ENCODE results near the gene GMCL1. TPM values are rescaled to one million over a fixed set of nuclear protein-coding genes. Genes with fewer than 3 reads are reported as not detected.

Gene GMCL1
- polyA plus RNA-seq, 4 donors = 13.6 to 34.0 (median 17.7) TPM

- Histone ChIP-seq H3K9me3 (ENCODE audit: control insufficient read depth in 2 of 2, insufficient read depth in 1 of 2, low read depth in 1 of 2, low read length in 1 of 2) (no peaks in the 10 kb centered on the region), H3K4me3 (ENCODE audit: low read depth in 1 of 3, low read length in 3 of 3) (no peak overlapping the region), H3K36me3 (ENCODE audit: control insufficient read depth in 3 of 3, insufficient read depth in 2 of 3, low read depth in 1 of 3, low read length in 3 of 3) (peaks cover 6 to 48% (median 21%) of the 10 kb centered on the region in 3 donors), H3K27ac (ENCODE audit: low read depth in 1 of 3, low read length in 2 of 3) (peak overlapping the region in 2 of 3 donors; percentile 70 to 76), H3K27me3 (ENCODE audit: control insufficient read depth in 3 of 3, insufficient read depth in 3 of 3, low read length in 3 of 3) (no peaks in the 10 kb centered on the region), H3K4me1 (ENCODE audit: control insufficient read depth in 3 of 3, insufficient read depth in 2 of 3, low read depth in 1 of 3, low read length in 2 of 3) (peaks cover 2 to 44% (median 4%) of the 10 kb centered on the region in 3 donors)
- DNase-seq = peak in 1 of 2 donors; percentile 82
- no peak for FAIRE-seq
- 60 to 83% (median 78%) methylated on average over 7 of the region's 7 CpGs for WGBS, 3 donors
Measured at GRCh38 chr2:69789175-69789721, 40.2 kb upstream of the GMCL1 start.

DNA sequence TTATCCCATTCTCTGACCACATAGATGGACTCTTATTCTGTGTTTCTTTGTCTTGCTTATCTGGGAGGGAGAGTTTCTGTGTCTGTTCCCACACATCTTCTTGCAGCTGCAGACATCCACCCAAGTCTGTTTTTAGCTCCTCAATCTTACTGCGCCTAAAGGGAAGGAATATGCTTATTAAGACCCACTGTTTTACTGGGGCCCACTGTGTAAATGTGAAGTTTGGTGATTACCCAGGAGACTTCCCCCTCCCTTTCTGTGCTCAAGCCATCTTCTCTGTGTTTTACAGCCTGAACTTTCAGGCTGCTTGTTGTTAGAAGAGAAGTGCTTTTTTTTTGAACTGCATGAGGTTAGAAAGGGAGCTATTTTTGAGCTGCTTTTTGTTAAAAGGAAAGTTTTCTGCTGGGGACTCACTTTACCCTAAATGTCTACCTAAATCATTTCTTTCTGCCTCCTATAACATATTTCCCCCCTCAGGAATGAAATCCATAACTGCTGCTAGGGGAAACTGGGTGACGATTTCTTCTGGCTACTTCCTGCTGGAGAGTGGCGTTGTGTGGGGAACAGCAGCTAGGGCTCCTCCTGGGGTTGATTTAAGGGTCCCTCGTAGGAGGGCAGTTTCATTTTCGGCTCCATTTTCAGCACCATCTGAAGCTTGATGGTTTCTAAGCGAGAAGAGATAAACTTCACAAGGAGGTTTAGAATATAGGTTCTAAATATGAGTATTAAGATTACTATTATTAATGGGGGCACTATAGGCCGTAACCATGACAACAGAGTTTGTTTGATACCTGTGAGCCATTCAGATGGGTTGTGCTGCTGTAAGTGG lies 39.5 kb upstream of the GMCL1 start:
- no peak overlapping the region for H3K4me3 ChIP-seq (ENCODE audit: low read depth in 1 of 3, low read length in 3 of 3)

DNA sequence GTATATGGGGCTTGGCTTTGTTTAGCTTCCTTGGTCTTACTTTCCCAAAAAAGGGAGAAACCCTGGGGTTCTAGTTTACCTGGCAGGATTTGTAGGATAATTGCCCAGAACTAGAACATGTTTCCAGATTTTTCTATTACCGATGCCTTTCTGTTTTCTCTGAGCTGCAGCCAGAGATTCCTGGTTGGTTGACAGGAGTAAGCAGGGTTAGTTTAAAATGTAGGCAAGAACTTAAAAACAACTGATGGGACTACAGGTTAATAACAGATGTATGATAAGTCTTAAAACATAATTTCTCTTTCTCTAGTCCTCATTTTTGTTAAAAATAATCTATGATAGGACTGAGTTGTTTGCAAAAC lies 38.9 kb upstream of the GMCL1 start:
- H3K27me3 ChIP-seq (ENCODE audit: control insufficient read depth in 3 of 3, insufficient read depth in 3 of 3, low read length in 3 of 3) = no peaks in the 10 kb centered on the region
- H3K4me1 ChIP-seq (ENCODE audit: control insufficient read depth in 3 of 3, insufficient read depth in 2 of 3, low read depth in 1 of 3, low read length in 2 of 3) = peaks cover 2 to 45% (median 4%) of the 10 kb centered on the region in 3 donors
- H3K4me3 ChIP-seq (ENCODE audit: low read depth in 1 of 3, low read length in 3 of 3) = no peak overlapping the region
- peaks cover 8 to 43% (median 24%) of the 10 kb centered on the region in 3 donors for H3K36me3 ChIP-seq (ENCODE audit: control insufficient read depth in 3 of 3, insufficient read depth in 2 of 3, low read depth in 1 of 3, low read length in 3 of 3)
- DNase-seq = no peak
- peak overlapping the region in 2 of 3 donors; percentile 76 to 77 for H3K27ac ChIP-seq (ENCODE audit: low read depth in 1 of 3, low read length in 2 of 3)
- no peaks in the 10 kb centered on the region for H3K9me3 ChIP-seq (ENCODE audit: control insufficient read depth in 2 of 2, insufficient read depth in 1 of 2, low read depth in 1 of 2, low read length in 1 of 2)
- 70 to 89% (median 86%) methylated on average over 1 of the region's 1 CpG for WGBS, 3 donors
- no peak for FAIRE-seq

More for the DNA sequence above, 39.5 kb upstream of the GMCL1 start:
- no peaks in the 10 kb centered on the region for H3K27me3 ChIP-seq (ENCODE audit: control insufficient read depth in 3 of 3, insufficient read depth in 3 of 3, low read length in 3 of 3)
- DNase-seq (peak in 1 of 2 donors; percentile 42), FAIRE-seq (no peak)
- no peaks in the 10 kb centered on the region for H3K9me3 ChIP-seq (ENCODE audit: control insufficient read depth in 2 of 2, insufficient read depth in 1 of 2, low read depth in 1 of 2, low read length in 1 of 2)
- H3K4me1 ChIP-seq (ENCODE audit: control insufficient read depth in 3 of 3, insufficient read depth in 2 of 3, low read depth in 1 of 3, low read length in 2 of 3) = peaks cover 2 to 43% (median 4%) of the 10 kb centered on the region in 3 donors
- 48 to 81% (median 66%) methylated on average over 7 of the region's 7 CpGs for WGBS, 3 donors
- peak overlapping the region; percentile 24 to 77 (median 76) for H3K27ac ChIP-seq (ENCODE audit: low read depth in 1 of 3, low read length in 2 of 3)
- peaks cover 6 to 45% (median 22%) of the 10 kb centered on the region in 3 donors for H3K36me3 ChIP-seq (ENCODE audit: control insufficient read depth in 3 of 3, insufficient read depth in 2 of 3, low read depth in 1 of 3, low read length in 3 of 3)

GRCh38 chr2:69791045-69791444 lies 38.4 kb upstream of the GMCL1 start:
- no peak overlapping the region for H3K4me3 ChIP-seq (ENCODE audit: low read depth in 1 of 3, low read length in 3 of 3)
- H3K27ac ChIP-seq (ENCODE audit: low read depth in 1 of 3, low read length in 2 of 3) = peak overlapping the region in 1 of 3 donors; percentile 76
- H3K27me3 ChIP-seq (ENCODE audit: control insufficient read depth in 3 of 3, insufficient read depth in 3 of 3, low read length in 3 of 3) = no peaks in the 10 kb centered on the region
- FAIRE-seq = no peak
- H3K4me1 ChIP-seq (ENCODE audit: control insufficient read depth in 3 of 3, insufficient read depth in 2 of 3, low read depth in 1 of 3, low read length in 2 of 3) = peaks cover 2 to 45% (median 4%) of the 10 kb centered on the region in 3 donors
- DNase-seq = no peak
- H3K36me3 ChIP-seq (ENCODE audit: control insufficient read depth in 3 of 3, insufficient read depth in 2 of 3, low read depth in 1 of 3, low read length in 3 of 3) = peaks cover 6 to 45% (median 24%) of the 10 kb centered on the region in 3 donors
- no peaks in the 10 kb centered on the region for H3K9me3 ChIP-seq (ENCODE audit: control insufficient read depth in 2 of 2, insufficient read depth in 1 of 2, low read depth in 1 of 2, low read length in 1 of 2)

DNA sequence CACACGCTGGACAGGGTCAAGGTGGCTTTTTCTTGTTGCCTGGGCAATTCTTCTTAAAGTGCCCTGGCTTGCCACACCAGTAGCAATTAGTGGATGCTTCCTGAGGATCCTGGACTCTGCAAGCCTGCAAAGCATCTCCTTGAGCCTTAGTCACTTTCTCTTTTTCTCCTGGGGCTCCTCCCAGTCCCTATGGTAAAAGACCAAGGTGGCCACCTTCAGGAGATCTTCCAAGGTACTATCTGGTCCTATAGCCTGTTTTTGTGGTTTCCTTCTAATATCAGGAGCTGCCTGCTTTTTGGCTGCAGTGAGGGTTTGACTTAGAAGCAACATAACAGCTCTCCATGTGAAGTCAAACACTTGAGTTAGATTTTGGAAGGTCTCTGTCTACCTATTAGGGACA lies 33.3 kb upstream of the GMCL1 start:
- FAIRE-seq = no peak

DNA sequence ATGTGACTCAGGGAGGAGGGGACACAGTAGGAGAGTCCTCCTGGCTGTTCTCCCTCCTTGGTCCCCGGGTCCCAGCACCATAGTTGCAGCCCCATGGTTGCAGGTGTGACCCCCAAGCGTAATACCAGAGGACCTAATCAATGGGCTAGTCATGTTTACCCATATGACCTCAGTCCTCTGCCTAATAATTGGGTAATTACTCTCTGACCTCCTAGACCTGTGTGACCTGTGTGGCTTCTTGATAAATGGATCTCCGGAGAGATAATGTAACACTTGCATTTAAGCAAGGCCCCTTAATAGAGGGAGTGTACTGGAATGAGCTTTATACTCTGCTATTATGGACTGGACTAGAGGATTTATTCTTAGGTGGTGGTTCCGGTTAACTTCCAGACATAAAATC lies 32.2 kb upstream of the GMCL1 start:
- peaks cover 8 to 75% (median 12%) of the 10 kb centered on the region in 3 donors for H3K4me1 ChIP-seq (ENCODE audit: control insufficient read depth in 3 of 3, insufficient read depth in 2 of 3, low read depth in 1 of 3, low read length in 2 of 3)
- H3K27ac ChIP-seq (ENCODE audit: low read depth in 1 of 3, low read length in 2 of 3) = peak overlapping the region; percentile 37 to 88 (median 77)
- 21 to 59% (median 50%) methylated on average over 4 of the region's 4 CpGs for WGBS, 3 donors
- no peaks in the 10 kb centered on the region for H3K9me3 ChIP-seq (ENCODE audit: control insufficient read depth in 2 of 2, insufficient read depth in 1 of 2, low read depth in 1 of 2, low read length in 1 of 2)
- peaks cover 3 to 43% (median 10%) of the 10 kb centered on the region in 3 donors for H3K36me3 ChIP-seq (ENCODE audit: control insufficient read depth in 3 of 3, insufficient read depth in 2 of 3, low read depth in 1 of 3, low read length in 3 of 3)
- DNase-seq (peak in 1 of 2 donors; percentile 56), FAIRE-seq (no peak)
- peak overlapping the region in 1 of 3 donors; percentile 32 for H3K4me3 ChIP-seq (ENCODE audit: low read depth in 1 of 3, low read length in 3 of 3)
- no peaks in the 10 kb centered on the region for H3K27me3 ChIP-seq (ENCODE audit: control insufficient read depth in 3 of 3, insufficient read depth in 3 of 3, low read length in 3 of 3)

More for the DNA sequence above, 33.3 kb upstream of the GMCL1 start:
- Histone ChIP-seq H3K27me3 (ENCODE audit: control insufficient read depth in 3 of 3, insufficient read depth in 3 of 3, low read length in 3 of 3) (no peaks in the 10 kb centered on the region), H3K9me3 (ENCODE audit: control insufficient read depth in 2 of 2, insufficient read depth in 1 of 2, low read depth in 1 of 2, low read length in 1 of 2) (no peaks in the 10 kb centered on the region), H3K4me1 (ENCODE audit: control insufficient read depth in 3 of 3, insufficient read depth in 2 of 3, low read depth in 1 of 3, low read length in 2 of 3) (peaks cover 8 to 69% (median 12%) of the 10 kb centered on the region in 3 donors), H3K4me3 (ENCODE audit: low read depth in 1 of 3, low read length in 3 of 3) (no peak overlapping the region), H3K36me3 (ENCODE audit: control insufficient read depth in 3 of 3, insufficient read depth in 2 of 3, low read depth in 1 of 3, low read length in 3 of 3) (peaks cover 3 to 35% (median 8%) of the 10 kb centered on the region in 3 donors), H3K27ac (ENCODE audit: low read depth in 1 of 3, low read length in 2 of 3) (peak overlapping the region in 1 of 3 donors; percentile 88)
- DNase-seq = peak; percentile 50 to 52
- WGBS, 3 donors = 79 to 93% (median 80%) methylated on average over 1 of the region's 1 CpG

- peak overlapping the region in 1 of 3 donors; percentile 32 for H3K4me3 ChIP-seq (ENCODE audit: low read depth in 1 of 3, low read length in 3 of 3)
- 39 to 73% (median 59%) methylated on average over 3 of the region's 3 CpGs for WGBS, 3 donors
- peaks cover 8 to 75% (median 12%) of the 10 kb centered on the region in 3 donors for H3K4me1 ChIP-seq (ENCODE audit: control insufficient read depth in 3 of 3, insufficient read depth in 2 of 3, low read depth in 1 of 3, low read length in 2 of 3)
- H3K27ac ChIP-seq (ENCODE audit: low read depth in 1 of 3, low read length in 2 of 3) = peak overlapping the region; percentile 37 to 88 (median 77)
- peaks cover 3 to 47% (median 8%) of the 10 kb centered on the region in 3 donors for H3K36me3 ChIP-seq (ENCODE audit: control insufficient read depth in 3 of 3, insufficient read depth in 2 of 3, low read depth in 1 of 3, low read length in 3 of 3)
- H3K27me3 ChIP-seq (ENCODE audit: control insufficient read depth in 3 of 3, insufficient read depth in 3 of 3, low read length in 3 of 3) = no peaks in the 10 kb centered on the region
- FAIRE-seq (no peak), DNase-seq (peak in 1 of 2 donors; percentile 66)
- no peaks in the 10 kb centered on the region for H3K9me3 ChIP-seq (ENCODE audit: control insufficient read depth in 2 of 2, insufficient read depth in 1 of 2, low read depth in 1 of 2, low read length in 1 of 2)
Measured at GRCh38 chr2:69797836-69798289, 31.6 kb upstream of the GMCL1 start.

DNA sequence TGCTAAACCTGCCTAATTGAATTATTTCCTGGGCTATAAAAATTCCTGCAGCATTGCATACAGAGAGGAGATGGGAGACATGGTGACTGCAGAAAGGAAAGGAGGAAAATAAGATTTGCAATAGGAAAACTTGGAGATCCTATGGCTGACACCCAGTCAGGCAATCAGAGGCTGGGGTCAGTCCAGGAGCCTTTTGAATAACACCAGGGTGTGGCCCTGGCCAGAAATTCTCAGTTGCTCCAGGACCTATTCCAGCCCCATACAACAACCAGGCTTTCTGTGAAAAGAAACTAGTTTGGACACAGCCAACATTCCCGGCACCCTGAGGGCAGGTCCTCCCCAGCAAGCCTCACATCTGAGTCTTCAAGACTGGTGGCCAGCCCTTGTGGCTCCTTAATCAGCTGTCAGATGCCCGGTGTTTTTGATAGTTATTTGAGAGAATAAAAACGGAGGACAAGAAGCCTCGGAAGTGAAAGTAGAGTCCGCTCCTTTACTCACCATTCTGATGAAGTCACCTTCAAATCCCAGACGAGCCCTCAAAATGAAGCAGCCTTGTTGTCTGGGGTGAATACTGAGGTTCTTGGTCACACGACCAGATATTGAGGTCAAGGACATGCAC lies 31.1 kb upstream of the GMCL1 start:
- no peaks in the 10 kb centered on the region for H3K9me3 ChIP-seq (ENCODE audit: control insufficient read depth in 2 of 2, insufficient read depth in 1 of 2, low read depth in 1 of 2, low read length in 1 of 2)
- DNase-seq (peak in 1 of 2 donors; percentile 49), FAIRE-seq (no peak)
- peak overlapping the region; percentile 77 to 88 (median 85) for H3K27ac ChIP-seq (ENCODE audit: low read depth in 1 of 3, low read length in 2 of 3)
- H3K4me3 ChIP-seq (ENCODE audit: low read depth in 1 of 3, low read length in 3 of 3) = peak overlapping the region in 1 of 3 donors; percentile 32
- no peaks in the 10 kb centered on the region for H3K27me3 ChIP-seq (ENCODE audit: control insufficient read depth in 3 of 3, insufficient read depth in 3 of 3, low read length in 3 of 3)
- 13 to 31% (median 20%) methylated on average over 7 of the region's 7 CpGs for WGBS, 3 donors
- H3K4me1 ChIP-seq (ENCODE audit: control insufficient read depth in 3 of 3, insufficient read depth in 2 of 3, low read depth in 1 of 3, low read length in 2 of 3) = peaks cover 8 to 74% (median 12%) of the 10 kb centered on the region in 3 donors
- H3K36me3 ChIP-seq (ENCODE audit: control insufficient read depth in 3 of 3, insufficient read depth in 2 of 3, low read depth in 1 of 3, low read length in 3 of 3) = peaks cover 3 to 44% (median 7%) of the 10 kb centered on the region in 3 donors
